GM10266 (cell line): ENCODE measurements around the gene GAGE10.

Experiments
- DNase-seq: peaks from one replicate; pipeline ENCODE4 v3.0.0; 2012; ENCODE audit errors: extremely low spot score
- TF ChIP-seq, protein P1 (sequence below): IDR thresholded peaks from 2 replicates; pipeline ENCODE4 v1.5.1; 2012; ENCODE audit warnings: mild to moderate bottlenecking, low read depth; ENCODE audit not compliant: control insufficient read depth, insufficient read depth; ENCODE audit errors: missing control alignments

Gene GAGE10

DNA sequence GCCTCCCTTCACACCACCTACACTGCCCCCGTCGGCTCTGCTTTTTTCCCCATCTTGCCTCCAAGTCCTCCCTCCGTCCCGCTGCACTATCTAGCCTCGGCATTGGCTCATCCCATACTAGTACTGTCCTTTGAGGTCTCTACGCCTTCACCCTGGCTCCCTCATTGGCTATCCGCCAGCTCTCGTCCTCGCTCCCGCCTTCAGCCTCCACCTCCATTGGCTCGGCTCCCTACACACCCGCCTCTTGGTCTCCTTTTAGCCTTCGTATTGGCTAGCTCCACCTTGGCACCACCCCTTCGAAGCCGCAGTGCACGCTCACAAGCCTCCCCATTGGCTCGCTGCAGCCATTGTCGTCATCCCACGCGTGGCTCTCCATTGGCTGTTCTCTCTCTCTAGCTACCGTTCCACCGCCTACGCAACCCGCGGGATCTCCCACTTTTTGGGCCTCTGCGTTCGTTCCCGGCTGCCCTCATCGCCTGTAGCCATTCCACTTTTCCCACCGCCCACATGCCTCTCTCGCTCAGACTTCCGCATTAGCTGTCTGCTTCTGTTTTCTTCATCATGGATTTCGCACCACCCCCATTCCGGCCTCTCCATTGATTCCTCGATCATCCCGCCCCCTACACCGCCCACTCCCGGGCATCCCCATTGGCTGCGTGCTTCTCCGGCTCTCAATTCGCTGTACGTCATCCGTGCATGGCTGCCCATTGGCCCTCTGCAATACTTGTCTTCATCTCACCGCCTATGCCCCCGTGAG lies 34.3 kb upstream of the GAGE10 start:
- TF ChIP-seq, protein P1, sequence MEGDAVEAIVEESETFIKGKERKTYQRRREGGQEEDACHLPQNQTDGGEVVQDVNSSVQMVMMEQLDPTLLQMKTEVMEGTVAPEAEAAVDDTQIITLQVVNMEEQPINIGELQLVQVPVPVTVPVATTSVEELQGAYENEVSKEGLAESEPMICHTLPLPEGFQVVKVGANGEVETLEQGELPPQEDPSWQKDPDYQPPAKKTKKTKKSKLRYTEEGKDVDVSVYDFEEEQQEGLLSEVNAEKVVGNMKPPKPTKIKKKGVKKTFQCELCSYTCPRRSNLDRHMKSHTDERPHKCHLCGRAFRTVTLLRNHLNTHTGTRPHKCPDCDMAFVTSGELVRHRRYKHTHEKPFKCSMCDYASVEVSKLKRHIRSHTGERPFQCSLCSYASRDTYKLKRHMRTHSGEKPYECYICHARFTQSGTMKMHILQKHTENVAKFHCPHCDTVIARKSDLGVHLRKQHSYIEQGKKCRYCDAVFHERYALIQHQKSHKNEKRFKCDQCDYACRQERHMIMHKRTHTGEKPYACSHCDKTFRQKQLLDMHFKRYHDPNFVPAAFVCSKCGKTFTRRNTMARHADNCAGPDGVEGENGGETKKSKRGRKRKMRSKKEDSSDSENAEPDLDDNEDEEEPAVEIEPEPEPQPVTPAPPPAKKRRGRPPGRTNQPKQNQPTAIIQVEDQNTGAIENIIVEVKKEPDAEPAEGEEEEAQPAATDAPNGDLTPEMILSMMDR = no peak
- peak; percentile 93 for DNase-seq

DNA sequence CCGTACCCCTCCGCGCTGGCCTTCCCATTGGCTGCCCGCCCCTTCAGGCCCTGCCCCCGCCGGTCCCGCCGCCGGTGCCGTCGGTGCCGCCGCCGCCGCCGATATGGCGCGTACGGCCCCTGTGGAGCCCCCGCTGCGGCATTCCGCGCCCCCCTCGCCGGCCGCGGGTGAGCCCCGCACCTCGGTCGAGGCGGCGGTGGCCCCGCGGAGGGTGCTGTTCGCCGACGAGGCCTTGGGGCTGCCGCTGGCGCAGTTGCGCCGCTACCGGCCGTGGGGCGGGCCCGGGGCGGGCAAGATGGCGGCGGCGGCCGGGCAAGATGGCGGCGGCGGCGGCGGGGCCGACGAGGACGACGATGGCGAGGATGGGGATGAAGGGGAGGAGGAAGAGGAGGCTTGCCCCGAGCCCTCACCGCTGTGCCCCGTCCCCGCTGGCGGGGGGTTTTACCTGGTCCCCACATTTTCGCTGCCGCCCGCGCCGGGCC lies 33.6 kb upstream of the GAGE10 start, which contains the start of gene PPP1R3F:
TSS of gene PPP1R3F (plus strand) at position 27 of the 482 bp plus-strand sequence. CDS start at position 104, 77 bp downstream.
- peak; percentile 53 for DNase-seq
- TF ChIP-seq, protein P1 = no peak

DNA sequence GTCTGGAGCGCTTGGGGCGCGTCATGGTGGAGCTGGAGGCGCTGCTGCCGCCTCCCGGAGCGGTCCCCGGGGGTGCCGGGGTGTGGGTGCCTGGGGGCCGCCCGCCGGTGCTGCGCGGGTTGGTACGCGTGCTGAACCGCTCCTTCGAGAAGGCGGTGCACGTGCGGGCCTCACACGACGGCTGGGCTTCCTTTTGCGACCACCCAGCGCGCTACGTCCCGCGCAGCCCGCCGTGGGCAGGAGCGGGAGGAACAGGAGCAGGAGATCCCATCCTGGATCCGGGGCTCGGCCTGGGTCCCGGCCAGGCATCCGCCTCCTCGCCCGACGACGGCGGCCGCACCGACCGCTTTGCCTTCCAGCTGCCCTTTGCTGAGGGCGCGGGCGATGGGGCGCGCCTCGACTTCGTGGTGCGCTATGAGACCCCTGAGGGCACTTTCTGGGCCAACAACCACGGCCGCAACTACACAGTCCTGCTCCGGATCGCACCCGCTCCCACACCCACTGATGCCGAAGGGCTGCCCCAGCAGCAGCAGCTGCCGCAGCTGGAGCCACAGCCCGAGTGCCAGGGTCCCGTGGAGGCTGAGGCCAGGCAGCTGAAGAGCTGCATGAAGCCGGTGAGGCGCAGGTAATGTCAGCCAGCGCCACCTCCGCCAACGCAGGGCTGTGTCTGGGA lies 33.1 kb upstream of the GAGE10 start:
- DNase-seq = no peak
- TF ChIP-seq, protein P1 = no peak

DNA sequence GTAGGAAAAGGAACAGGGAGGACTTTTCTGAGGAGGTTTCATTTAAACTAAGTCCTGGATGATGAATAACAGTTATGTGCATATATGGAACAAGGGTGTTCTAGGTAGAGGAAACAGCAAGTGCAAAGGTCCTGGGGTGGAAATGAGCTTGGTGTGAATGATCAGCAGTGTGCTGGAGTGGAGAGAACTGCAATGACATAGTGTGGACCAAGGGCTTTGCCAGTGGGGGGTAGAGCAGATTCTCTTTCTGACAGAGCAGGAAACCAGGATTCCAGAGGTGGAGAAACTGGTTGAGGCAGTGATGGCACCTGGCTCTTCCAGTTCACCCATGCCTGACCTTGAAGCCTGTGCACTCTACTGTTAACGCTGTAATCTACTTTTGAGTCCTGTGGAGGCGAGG lies 32.1 kb upstream of the GAGE10 start:
- TF ChIP-seq, protein P1 = no peak
- DNase-seq = no peak

DNA sequence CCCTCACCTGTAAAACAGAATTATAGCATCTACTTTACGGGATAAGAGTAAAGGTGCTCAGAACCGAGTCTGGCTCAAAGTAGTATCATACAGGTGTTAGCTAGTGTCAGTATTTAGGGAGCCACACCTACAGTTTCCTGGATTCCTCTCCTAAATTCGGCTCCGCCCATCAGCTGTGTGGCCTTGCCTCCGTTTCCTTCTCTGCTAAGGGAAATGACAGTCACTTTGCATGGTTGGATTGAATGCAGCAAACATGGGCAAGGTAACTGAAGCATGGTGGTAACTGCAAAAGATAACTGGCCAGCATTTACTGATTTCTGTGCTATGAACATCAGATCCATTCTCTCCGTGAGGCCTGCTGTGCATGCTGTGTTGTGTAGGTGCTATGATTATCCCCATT lies 31.0 kb upstream of the GAGE10 start:
- TF ChIP-seq, protein P1 = no peak
- DNase-seq = no peak

DNA sequence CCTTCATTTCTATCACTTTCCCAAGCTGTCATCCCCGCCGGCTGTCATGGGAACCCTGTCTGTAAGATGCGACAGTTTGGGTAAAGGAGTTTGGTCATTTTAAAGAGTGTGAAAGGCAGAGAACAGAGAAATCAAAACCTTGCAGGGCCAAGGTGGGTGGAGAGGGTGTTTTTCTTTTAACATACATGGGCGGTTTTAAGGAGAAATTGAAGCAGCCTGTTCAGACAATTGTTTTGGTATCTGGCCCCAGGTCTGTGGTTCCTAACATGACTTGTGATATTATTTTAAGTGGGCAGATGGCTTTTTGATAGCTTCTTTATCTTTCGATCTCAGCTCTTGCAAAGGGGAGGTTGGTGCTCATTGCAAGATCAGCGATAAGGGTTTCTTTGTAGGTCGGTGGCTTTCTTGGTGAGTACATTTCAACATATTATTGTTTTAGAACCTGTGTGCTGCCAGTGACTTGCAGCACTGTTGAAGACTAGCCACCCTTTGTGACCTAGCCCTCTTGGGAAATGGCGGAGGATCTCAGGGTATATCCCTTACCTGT lies 30.2 kb upstream of the GAGE10 start:
- TF ChIP-seq, protein P1 = no peak
- no peak for DNase-seq
